ENCODE data around the gene RASSF5. TPM values are rescaled to one million over a fixed set of nuclear protein-coding genes. Genes with fewer than 3 reads are reported as not detected.

RASSF5 gene
- polyA plus RNA-seq, 2 of the 4 experiments (the other 2 are of a cell fraction), result 2.0 to 2.2 TPM

DNA sequence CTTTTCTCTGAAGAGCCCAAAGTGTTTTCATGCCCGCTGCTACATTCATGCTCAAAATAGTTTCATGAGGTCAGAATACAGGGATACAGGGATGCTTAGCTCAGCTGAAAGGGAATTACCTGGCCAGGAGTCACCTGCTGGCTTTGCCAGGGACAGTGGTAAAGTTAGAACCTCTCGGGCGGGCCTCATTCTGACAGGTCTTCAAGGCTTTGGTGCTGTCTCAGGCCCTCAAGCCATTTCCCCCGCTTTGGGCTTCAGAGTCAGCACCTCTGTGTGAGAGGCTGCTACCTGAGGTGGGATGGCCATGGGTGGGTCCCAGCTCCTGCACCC is 5.5 kb downstream of the RASSF5 start:
- FAIRE-seq (no peak), DNase-seq (ENCODE audit: low read depth in 1 of 2, low spot score in 1 of 2) (no peak), ATAC-seq (no peak)

GRCh38 chr1:206513312-206514111 is 6.2 kb downstream of the RASSF5 start:
- no peak for TF ChIP-seq BHLHE40 (IDR thresholded peaks at IDR 0.05; ENCODE audit: low read depth, low read length)
- TF ChIP-seq KDM5A (IDR thresholded peaks at IDR 0.05), result no peak
- no peak for TF ChIP-seq EHF (CRISPR knock-in tag; IDR thresholded peaks at IDR 0.05)
- TF ChIP-seq HDAC2 (IDR thresholded peaks at IDR 0.05), result no peak
- no peak for TF ChIP-seq HOXB13 (CRISPR knock-in tag; IDR thresholded peaks at IDR 0.05; ENCODE audit: low read depth)
- TF ChIP-seq TFCP2L1 (CRISPR knock-in tag; IDR thresholded peaks at IDR 0.05), result no peak
- Histone ChIP-seq H3K27ac (peak overlapping the region; percentile 39 to 55; a peak in 3 of 6 replicates), H3K4me1 (peaks cover 16% of the 10 kb centered on the region), H3K4me3 (no peak overlapping the region), H3K4me2 (peak overlapping the region; percentile 41), H3K9me3 (no peaks in the 10 kb centered on the region)
- ChIA-PET POLR2A (no interaction called here), CTCF (interaction anchor here (0.9 to 2.4 kb wide), 2 partner anchors 10 to 23 kb away, joined by 3 to 11 read pairs; no protein-coding TSS in a partner anchor)
- FAIRE-seq, result no peak
- DNase-seq (ENCODE audit: low read depth in 1 of 2, low spot score in 1 of 2), result no peak
- ATAC-seq, result peak; percentile 42 to 60; a peak in 4 of 6 replicates
- 43% methylated on average over 11 of the region's 11 CpGs for WGBS (ENCODE audit: missing lambda C conversion rate)

More for the DNA sequence above, 5.5 kb downstream of the RASSF5 start:
- Histone ChIP-seq H3K4me1 (peaks cover 17% of the 10 kb centered on the region), H3K4me2 (peak overlapping the region; percentile 41), H3K27ac (peak overlapping the region in 1 of 2 experiments; percentile 55; a peak in 2 of 6 replicates), H3K9me3 (no peaks in the 10 kb centered on the region), H3K4me3 (no peak overlapping the region)
- ChIA-PET POLR2A (no interaction called here), CTCF (interaction anchor here (0.9 to 2.4 kb wide), 4 partner anchors 9 to 34 kb away, joined by 3 to 11 read pairs (median 6); no protein-coding TSS in a partner anchor)
- TF ChIP-seq ZFP36 (IDR thresholded peaks at IDR 0.05; ENCODE audit: borderline replicate concordance, partially characterized antibody), result no peak
- TF ChIP-seq CEBPB (IDR thresholded peaks at IDR 0.05), result no peak
- TF ChIP-seq BHLHE40 (IDR thresholded peaks at IDR 0.05; ENCODE audit: low read depth, low read length), result no peak
- TF ChIP-seq PBX3 (IDR thresholded peaks at IDR 0.05), result no peak
- TF ChIP-seq E2F6 (IDR thresholded peaks at IDR 0.05; ENCODE audit: borderline replicate concordance, low read depth), result no peak
- TF ChIP-seq HOXA7 (CRISPR knock-in tag; IDR thresholded peaks at IDR 0.05), result no peak
- no peak for TF ChIP-seq GATA3 (IDR thresholded peaks at IDR 0.05; ENCODE audit: borderline replicate concordance)
- TF ChIP-seq NPAS2 (CRISPR knock-in tag; IDR thresholded peaks at IDR 0.05; ENCODE audit: borderline replicate concordance), result no peak
- TF ChIP-seq HMGXB4 (CRISPR knock-in tag; IDR thresholded peaks at IDR 0.05; ENCODE audit: borderline replicate concordance), result no peak
- TF ChIP-seq KDM5A (IDR thresholded peaks at IDR 0.05), result no peak
- TF ChIP-seq MAZ (IDR thresholded peaks at IDR 0.05; ENCODE audit: borderline replicate concordance, low read depth, low read length), result no peak
- no peak for TF ChIP-seq NR3C1 (IDR thresholded peaks at IDR 0.05)
- no peak for TF ChIP-seq POLR2AphosphoS2 (conservative IDR thresholded peaks at IDR 0.05; ENCODE audit: low read length)
- TF ChIP-seq KDM1A (IDR thresholded peaks at IDR 0.05; ENCODE audit: low read depth), result no peak
- TF ChIP-seq, protein P1, sequence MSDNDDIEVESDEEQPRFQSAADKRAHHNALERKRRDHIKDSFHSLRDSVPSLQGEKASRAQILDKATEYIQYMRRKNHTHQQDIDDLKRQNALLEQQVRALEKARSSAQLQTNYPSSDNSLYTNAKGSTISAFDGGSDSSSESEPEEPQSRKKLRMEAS (IDR thresholded peaks at IDR 0.05), result no peak
- TF ChIP-seq EHF (CRISPR knock-in tag; IDR thresholded peaks at IDR 0.05), result no peak
- TF ChIP-seq SREBF2 (IDR thresholded peaks at IDR 0.05), result no peak
- no peak for TF ChIP-seq CBX2 (IDR thresholded peaks at IDR 0.05; ENCODE audit: borderline replicate concordance, low read depth)
- 94% methylated on average over 3 of the region's 4 CpGs for WGBS (ENCODE audit: missing lambda C conversion rate)
